Fibroblast of gingiva (primary cell): Measurements from ENCODE around the gene COL6A2.
"Not testable (repeated sequence)": the region's sequence is repeated elsewhere in the genome, so short reads cannot be mapped to it uniquely, and the experiment has no call there.

Experiments
- DNase-seq: peaks from one replicate; pipeline ENCODE4 v3.0.0-alpha.2; 2011; ENCODE audit warnings: low read depth

COL6A2 gene

DNA sequence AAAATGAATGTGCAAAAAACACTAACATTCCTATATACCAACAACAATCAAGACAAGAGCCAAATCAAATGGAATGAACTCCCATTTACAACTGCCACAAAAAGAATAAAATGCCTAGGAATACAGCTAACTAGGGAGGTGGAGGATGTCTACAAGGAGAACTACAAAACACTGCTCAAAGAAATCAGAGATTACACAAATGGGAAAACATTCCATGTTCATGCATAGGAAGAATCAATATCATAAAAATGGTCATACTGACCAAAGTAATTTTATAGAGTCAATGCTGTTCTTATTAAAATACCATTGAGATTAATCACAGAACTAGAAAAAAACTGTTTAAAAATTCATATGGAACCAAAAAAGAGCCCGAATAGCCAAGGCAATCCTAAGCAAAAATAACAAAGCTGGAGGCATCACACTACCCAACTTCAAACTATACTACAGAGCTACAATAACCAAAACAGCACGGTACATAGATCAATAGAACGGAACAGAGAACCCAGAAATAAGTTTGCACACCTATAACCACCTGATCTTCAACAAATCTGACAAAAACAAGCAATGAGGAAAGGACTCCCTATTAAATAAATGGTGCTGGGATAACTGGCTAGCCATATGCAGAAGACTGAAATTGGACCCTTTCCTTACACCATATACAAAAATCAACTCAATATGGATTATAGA is 78.7 kb downstream of the COL6A2 start:
- not testable (repeated sequence) for DNase-seq

DNA sequence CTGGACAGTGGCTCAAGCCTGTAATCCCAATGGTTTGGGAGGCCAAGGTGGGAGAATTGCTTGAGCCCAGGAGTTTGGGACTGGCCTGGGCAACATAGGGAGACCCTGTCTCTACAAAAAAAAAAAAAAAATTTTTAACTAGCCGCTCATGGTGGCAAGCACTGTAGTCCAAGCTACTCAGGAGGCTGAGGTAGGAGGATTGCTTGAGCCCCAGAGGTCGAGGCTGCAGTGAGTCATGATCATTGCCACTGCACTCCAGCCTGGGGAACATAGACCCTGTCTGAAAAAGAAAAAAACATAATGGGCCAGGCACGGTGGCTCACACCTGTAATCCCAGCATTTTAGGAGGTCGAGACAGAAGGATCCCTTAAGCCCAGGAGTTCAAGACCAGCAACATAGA is 81.0 kb downstream of the COL6A2 start:
- DNase-seq, result no peak
